A549 (cell line): ENCODE data around the gene ANKRD29. TPM values are rescaled to one million over a fixed set of nuclear protein-coding genes. Genes with fewer than 3 reads are reported as not detected.

Experiments used
- ATAC-seq, 2 experiments: fragments of 200-7000 bp in 1 of 2; fragments of >200 bp in 1 of 2; cut with Nextera tagmentation in 1 of 2; cut with Tn5 transposase in 1 of 2; 3 replicates each; pipeline versions ENCODE4 v1.8.0 to v1.9.1; 2018 to 2020; ENCODE audit warnings: mild to moderate bottlenecking in 1 of 2, moderate library complexity in 1 of 2
- CTCF ChIA-PET: fragments of 300-600 bp; sonication (Branson Sonifier 250); formaldehyde crosslinking; extraction: SDS; loops from one replicate; lab custom pipeline; 2021; ENCODE audit warnings: antibody characterized with exemption, inconsistent platforms; lab: Yijun Ruan, JAX
- POLR2A ChIA-PET: fragments of 350-600 bp; formaldehyde crosslinking; extraction: SDS; loops from one replicate; lab custom pipeline; 2021; ENCODE audit warnings: antibody characterized with exemption, inconsistent platforms; lab: Yijun Ruan, JAX
- DNase-seq, 2 experiments: peaks; one replicate each; pipeline versions ENCODE4 v3.0.0 to v3.0.0-alpha.2; 2011 to 2016; ENCODE audit warnings: low read depth in 1 of 2, low spot score in 1 of 2
- FAIRE-seq: peaks from 2 replicates; lab custom pipeline; 2011; peaks lifted over from hg19 to GRCh38; lab: Jason Lieb, UNC
- H3K27ac ChIP-seq, 2 experiments: fragments of >200 bp; sonication (Bioruptor Twin); formaldehyde crosslinking; 3 replicates each; pipeline ENCODE4 v1.5.1; 2016 to 2017
- H3K4me1 ChIP-seq: fragments of >200 bp; sonication (Bioruptor Twin); formaldehyde crosslinking; 3 replicates; pipeline ENCODE4 v1.6.1; 2016
- H3K4me2 ChIP-seq: fragments of >200 bp; sonication (Bioruptor Twin); formaldehyde crosslinking; 3 replicates; pipeline ENCODE4 v1.6.1; 2016
- H3K4me3 ChIP-seq: fragments of >200 bp; sonication (Bioruptor Twin); formaldehyde crosslinking; 3 replicates; pipeline ENCODE4 v1.5.1; 2016
- H3K9me3 ChIP-seq: fragments of >200 bp; sonication (Bioruptor Twin); formaldehyde crosslinking; 3 replicates; pipeline ENCODE4 v1.6.1; 2016
- ATOH8 ChIP-seq: fragments of 250-450 bp; sonication (Bioruptor Pico); IDR thresholded peaks from 2 replicates; pipeline ENCODE4 v1.5.0; 2020; ENCODE audit warnings: low read depth, mild to moderate bottlenecking, moderate library complexity
- BHLHE40 ChIP-seq: IDR thresholded peaks from 2 replicates; pipeline ENCODE4 v1.6.1; 2012; ENCODE audit warnings: low read depth, low read length, inconsistent platforms
- CBX8 ChIP-seq: fragments of 200-600 bp; sonication (generic); IDR thresholded peaks from 2 replicates; pipeline ENCODE4 v1.6.1; 2016
- EHF ChIP-seq: fragments of 250-450 bp; sonication (Bioruptor Pico); IDR thresholded peaks from 2 replicates; pipeline ENCODE4 v1.5.0; 2020; ENCODE audit warnings: mild to moderate bottlenecking
- ESRRA ChIP-seq: fragments of 150-350 bp; IDR thresholded peaks from 2 replicates; pipeline ENCODE4 v1.6.1; 2014; ENCODE audit warnings: mild to moderate bottlenecking, low read length, borderline replicate concordance
- FOSB ChIP-seq: fragments of 250-450 bp; sonication (Bioruptor Pico); IDR thresholded peaks from 2 replicates; pipeline ENCODE4 v1.5.0; 2020; ENCODE audit warnings: mild to moderate bottlenecking, moderate library complexity
- HEYL ChIP-seq: fragments of 250-450 bp; sonication (Bioruptor Pico); IDR thresholded peaks from 2 replicates; pipeline ENCODE4 v1.8.0; 2021; ENCODE audit warnings: mild to moderate bottlenecking, moderate library complexity
- HOXA7 ChIP-seq: fragments of 250-450 bp; sonication (Bioruptor Pico); IDR thresholded peaks from 2 replicates; pipeline ENCODE4 v1.5.0; 2020; ENCODE audit warnings: mild to moderate bottlenecking, moderate library complexity
- HOXB13 ChIP-seq: fragments of 250-450 bp; sonication (Bioruptor Pico); IDR thresholded peaks from 2 replicates; pipeline ENCODE4 v1.5.0; 2020; ENCODE audit warnings: low read depth, mild to moderate bottlenecking, moderate library complexity
- JUNB ChIP-seq: fragments of >200 bp; sonication (Bioruptor Twin); formaldehyde crosslinking; IDR thresholded peaks from 2 replicates; pipeline ENCODE4 v1.6.1; 2016
- KDM1A ChIP-seq: fragments of 200-600 bp; sonication (generic); IDR thresholded peaks from 2 replicates; pipeline ENCODE4 v1.6.1; 2016; ENCODE audit warnings: low read depth, mild to moderate bottlenecking
- KDM5A ChIP-seq: fragments of 200-600 bp; sonication (generic); IDR thresholded peaks from 2 replicates; pipeline ENCODE4 v1.6.1; 2016; ENCODE audit warnings: antibody characterized with exemption, mild to moderate bottlenecking
- MAFK ChIP-seq: fragments of 450-650 bp; IDR thresholded peaks from 2 replicates; pipeline ENCODE4 v1.6.1; 2014; ENCODE audit not compliant: partially characterized antibody
- MAZ ChIP-seq: fragments of 150-350 bp; IDR thresholded peaks from 2 replicates; pipeline ENCODE4 v1.6.1; 2014; ENCODE audit warnings: antibody characterized with exemption, low read depth, low read length, borderline replicate concordance
- NR3C1 ChIP-seq: fragments of >200 bp; sonication (Bioruptor Twin); formaldehyde crosslinking; IDR thresholded peaks from 3 replicates; pipeline ENCODE4 v1.6.1; 2017
- PHF8 ChIP-seq: fragments of 200-600 bp; sonication (generic); IDR thresholded peaks from 2 replicates; pipeline ENCODE4 v1.6.1; 2016; ENCODE audit warnings: low read depth, mild to moderate bottlenecking, antibody characterized with exemption, moderate library complexity, borderline replicate concordance
- POLR2A ChIP-seq: IDR thresholded peaks from 2 replicates; pipeline ENCODE4 v1.6.1; 2012; ENCODE audit warnings: mild to moderate bottlenecking, low read length
- POLR2AphosphoS2 ChIP-seq: conservative IDR thresholded peaks from 2 replicates; pipeline ENCODE4 v1.6.1; 2012; ENCODE audit warnings: low read length, improper control_type of control experiment, inconsistent platforms
- RAD21 ChIP-seq, 2 experiments: fragments of >200 bp in 1 of 2; sonication (Bioruptor Twin) in 1 of 2; formaldehyde crosslinking in 1 of 2; IDR thresholded peaks in 1 of 2; conservative IDR thresholded peaks in 1 of 2; 2 replicates in 1 of 2; 3 replicates in 1 of 2; pipeline ENCODE4 v1.6.1; 2012 to 2018; ENCODE audit warnings: inconsistent platforms in 1 of 2
- RARB ChIP-seq: fragments of 250-450 bp; sonication (Bioruptor Pico); IDR thresholded peaks from 2 replicates; pipeline ENCODE4 v1.8.0; 2021; ENCODE audit warnings: mild to moderate bottlenecking, moderate library complexity
- WGBS: methylation state at CpG from one replicate; pipeline ENCODE4 v1.1.6; 2017; ENCODE audit errors: missing lambda C conversion rate; 5-methylcytosine and 5-hydroxymethylcytosine counted together
- polyA plus RNA-seq, 4 experiments: library from polyadenylated mRNA; depleted of rRNA in 3 of 4; stranded (reverse); fragments of >200 nt; fragmentation: RNase III in 1 of 4; extraction: RNeasy Plus Mini Kit Qiagen cat#74134 plus additional on column Dnase treatment in 1 of 4; gene quantifications; 2 replicates in 3 of 4; 3 replicates in 1 of 4; pipeline ENCODE4 v1.2.3, GENCODE V29; 2011 to 2017
- TF ChIP-seq, protein P1 (sequence below): fragments of >200 bp; sonication (Bioruptor Twin); formaldehyde crosslinking; IDR thresholded peaks from 3 replicates; pipeline ENCODE4 v1.6.1; 2016
- TF ChIP-seq, protein P2 (sequence below): fragments of >200 bp; sonication (Bioruptor Twin); formaldehyde crosslinking; IDR thresholded peaks from 2 replicates; pipeline ENCODE4 v1.6.1; 2016
- TF ChIP-seq, protein P3 (sequence below): fragments of 250-450 bp; sonication (Bioruptor Pico); IDR thresholded peaks from 2 replicates; pipeline ENCODE4 v1.5.0; 2021; ENCODE audit warnings: mild to moderate bottlenecking, moderate library complexity, borderline replicate concordance

Gene ANKRD29
- polyA plus RNA-seq, 2 of the 4 experiments (the other 2 are of a cell fraction): 12.4 to 25.4 TPM

DNA sequence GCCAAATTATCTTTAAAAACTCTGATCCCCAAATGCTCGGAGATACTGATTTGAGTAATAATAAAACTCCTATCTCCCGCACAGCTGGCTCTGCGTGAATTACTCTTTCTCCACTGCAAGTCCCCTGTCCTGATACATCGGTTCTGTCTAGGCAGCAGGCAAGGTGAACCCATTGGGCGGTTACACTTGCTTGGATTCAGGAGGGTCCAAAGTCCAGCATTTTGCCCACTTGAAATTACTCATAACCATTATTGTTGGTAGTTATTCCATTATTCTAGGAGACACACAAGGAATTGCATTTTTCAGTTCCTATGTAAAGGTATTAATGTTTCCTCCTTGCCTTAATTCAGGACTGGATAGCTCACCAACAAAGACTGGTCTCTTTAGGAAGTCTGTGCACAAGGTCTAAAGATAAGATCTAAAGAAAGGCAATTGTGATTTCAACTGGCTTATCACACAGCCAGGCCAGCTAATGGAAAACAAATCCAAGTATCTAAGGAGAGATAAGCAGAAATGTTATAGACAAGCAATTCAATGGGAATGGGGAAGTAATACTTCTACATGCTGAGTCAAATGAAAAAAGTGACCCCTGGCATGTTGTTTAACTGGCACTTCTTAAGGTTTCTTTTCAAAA is 53.2 kb downstream of the ANKRD29 start:
- H3K4me1 ChIP-seq: 0 out of 3 replicates have a peak, but pooled peaks cover 7% of the 10 kb centered on the region
- no peak for TF ChIP-seq EHF (CRISPR knock-in tag)
- TF ChIP-seq KDM5A: no peak
- TF ChIP-seq RARB (CRISPR knock-in tag): no peak
- no peak for TF ChIP-seq HEYL (CRISPR knock-in tag)
- no peak for TF ChIP-seq BHLHE40
- no peak for TF ChIP-seq ESRRA
- no peak for TF ChIP-seq HOXA7 (CRISPR knock-in tag)
- TF ChIP-seq, protein P1, sequence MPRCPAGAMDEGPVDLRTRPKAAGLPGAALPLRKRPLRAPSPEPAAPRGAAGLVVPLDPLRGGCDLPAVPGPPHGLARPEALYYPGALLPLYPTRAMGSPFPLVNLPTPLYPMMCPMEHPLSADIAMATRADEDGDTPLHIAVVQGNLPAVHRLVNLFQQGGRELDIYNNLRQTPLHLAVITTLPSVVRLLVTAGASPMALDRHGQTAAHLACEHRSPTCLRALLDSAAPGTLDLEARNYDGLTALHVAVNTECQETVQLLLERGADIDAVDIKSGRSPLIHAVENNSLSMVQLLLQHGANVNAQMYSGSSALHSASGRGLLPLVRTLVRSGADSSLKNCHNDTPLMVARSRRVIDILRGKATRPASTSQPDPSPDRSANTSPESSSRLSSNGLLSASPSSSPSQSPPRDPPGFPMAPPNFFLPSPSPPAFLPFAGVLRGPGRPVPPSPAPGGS: no peak
- no peak for TF ChIP-seq HOXB13 (CRISPR knock-in tag)
- TF ChIP-seq, all 56 proteins: peak for 0
- ChIA-PET POLR2A (no interaction called here), CTCF (interaction anchor here (1.0 kb wide), 1 partner anchor 12 kb away, joined by 3 read pairs; no protein-coding TSS in a partner anchor)
- no peaks in the 10 kb centered on the region for H3K9me3 ChIP-seq
- 88% methylated on average over 5 of the region's 5 CpGs for WGBS
- no peak for FAIRE-seq
- no peak overlapping the region for H3K4me2 ChIP-seq
- no peak for DNase-seq
- H3K27ac ChIP-seq: no peak overlapping the region
- H3K4me3 ChIP-seq: no peak overlapping the region
- ATAC-seq: no peak

DNA sequence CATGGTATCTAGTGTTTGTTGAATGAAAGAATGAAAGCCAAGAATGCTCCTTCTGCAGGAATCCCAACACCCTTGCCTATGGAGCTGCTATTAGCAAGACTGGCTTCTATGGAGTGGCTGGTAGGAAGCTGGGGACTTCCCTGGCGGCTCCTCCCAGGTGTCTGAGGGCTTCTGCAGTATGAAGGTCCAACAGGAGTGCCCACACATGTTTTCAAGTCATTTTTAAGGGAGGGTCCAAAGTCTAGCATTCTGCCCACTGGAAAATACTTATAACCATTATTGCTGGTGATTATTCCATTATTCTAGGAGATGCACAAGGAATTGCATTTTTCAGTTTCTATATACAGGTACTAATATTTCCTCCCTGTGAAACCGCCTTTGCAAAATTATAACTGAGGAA is 54.5 kb downstream of the ANKRD29 start:
- no peak for DNase-seq
- ChIA-PET POLR2A (no interaction called here), CTCF (interaction anchor here (1.0 to 1.9 kb wide), 3 partner anchors 14 to 95 kb away, joined by 3 to 8 read pairs (median 6); no protein-coding TSS in a partner anchor)
- WGBS: 66% methylated on average over 2 of the region's 2 CpGs
- no peak overlapping the region for H3K4me2 ChIP-seq
- no peak for ATAC-seq
- H3K4me1 ChIP-seq: 0 out of 3 replicates have a peak, but pooled peaks cover 7% of the 10 kb centered on the region
- no peak for FAIRE-seq
- no peak overlapping the region for H3K4me3 ChIP-seq
- no peaks in the 10 kb centered on the region for H3K9me3 ChIP-seq
- no peak overlapping the region for H3K27ac ChIP-seq
- TF ChIP-seq, protein P2, sequence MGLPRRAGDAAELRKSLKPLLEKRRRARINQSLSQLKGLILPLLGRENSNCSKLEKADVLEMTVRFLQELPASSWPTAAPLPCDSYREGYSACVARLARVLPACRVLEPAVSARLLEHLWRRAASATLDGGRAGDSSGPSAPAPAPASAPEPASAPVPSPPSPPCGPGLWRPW: no peak
- no peak for TF ChIP-seq RAD21 (conservative IDR thresholded peaks at IDR 0.05 in 1 of 2, IDR thresholded peaks at IDR 0.05 in 1 of 2)
- no peak for TF ChIP-seq ESRRA
- TF ChIP-seq KDM1A: no peak
- TF ChIP-seq ATOH8 (CRISPR knock-in tag): no peak
- TF ChIP-seq NR3C1: no peak
- no peak for TF ChIP-seq POLR2AphosphoS2
- TF ChIP-seq MAFK: no peak
- no peak for TF ChIP-seq MAZ
- no peak for TF ChIP-seq POLR2A
- no peak for TF ChIP-seq JUNB
- no peak for TF ChIP-seq FOSB (CRISPR knock-in tag)
- TF ChIP-seq CBX8: no peak
- TF ChIP-seq PHF8: no peak
- TF ChIP-seq, protein P3, sequence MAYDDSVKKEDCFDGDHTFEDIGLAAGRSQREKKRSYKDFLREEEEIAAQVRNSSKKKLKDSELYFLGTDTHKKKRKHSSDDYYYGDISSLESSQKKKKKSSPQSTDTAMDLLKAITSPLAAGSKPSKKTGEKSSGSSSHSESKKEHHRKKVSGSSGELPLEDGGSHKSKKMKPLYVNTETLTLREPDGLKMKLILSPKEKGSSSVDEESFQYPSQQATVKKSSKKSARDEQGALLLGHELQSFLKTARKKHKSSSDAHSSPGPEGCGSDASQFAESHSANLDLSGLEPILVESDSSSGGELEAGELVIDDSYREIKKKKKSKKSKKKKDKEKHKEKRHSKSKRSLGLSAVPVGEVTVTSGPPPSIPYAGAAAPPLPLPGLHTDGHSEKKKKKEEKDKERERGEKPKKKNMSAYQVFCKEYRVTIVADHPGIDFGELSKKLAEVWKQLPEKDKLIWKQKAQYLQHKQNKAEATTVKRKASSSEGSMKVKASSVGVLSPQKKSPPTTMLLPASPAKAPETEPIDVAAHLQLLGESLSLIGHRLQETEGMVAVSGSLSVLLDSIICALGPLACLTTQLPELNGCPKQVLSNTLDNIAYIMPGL (CRISPR knock-in tag): no peak
